Brain microvascular endothelial cell (primary cell): Measurements from ENCODE around the gene RHOD.
A peak's percentile ranks its signal among the peaks of the same experiment; 100 is the strongest.

ENCODE experiments used
- DNase-seq: peaks from one replicate; pipeline ENCODE4 v3.0.0-alpha.2; 2020
- H3K27ac ChIP-seq: fragments of 250-450 bp; sonication (Bioruptor Pico); 2 replicates; pipeline ENCODE4 v1.5.1; 2020; ENCODE audit warnings: mild to moderate bottlenecking, moderate library complexity
- H3K27me3 ChIP-seq: fragments of 250-450 bp; sonication (Bioruptor Pico); replicated peaks from 2 replicates; pipeline ENCODE4 v1.5.1; 2020; ENCODE audit warnings: mild to moderate bottlenecking
- H3K36me3 ChIP-seq: fragments of 250-450 bp; sonication (Bioruptor Pico); replicated peaks from 2 replicates; pipeline ENCODE4 v1.5.1; 2020; ENCODE audit warnings: mild to moderate bottlenecking
- H3K4me3 ChIP-seq: 2 replicates; pipeline ENCODE4 v1.5.1; 2011; ENCODE audit warnings: low read depth, mild to moderate bottlenecking, control low read depth, low read length, moderate library complexity
- in situ Hi-C: cut with HindIII; loops from 2 replicates; pipeline ENCODE4 v1.10.0; 2017; ENCODE audit warnings: low sequenced_read_pairs, low pct_ligation_motif_present
- TF ChIP-seq, protein P1 (sequence below): IDR thresholded peaks from 2 replicates; pipeline ENCODE4 v1.5.1; 2011; ENCODE audit warnings: low read depth, mild to moderate bottlenecking, moderate library complexity, low read length, control low read depth, inconsistent platforms; ENCODE audit errors: missing control alignments

The RHOD gene

DNA sequence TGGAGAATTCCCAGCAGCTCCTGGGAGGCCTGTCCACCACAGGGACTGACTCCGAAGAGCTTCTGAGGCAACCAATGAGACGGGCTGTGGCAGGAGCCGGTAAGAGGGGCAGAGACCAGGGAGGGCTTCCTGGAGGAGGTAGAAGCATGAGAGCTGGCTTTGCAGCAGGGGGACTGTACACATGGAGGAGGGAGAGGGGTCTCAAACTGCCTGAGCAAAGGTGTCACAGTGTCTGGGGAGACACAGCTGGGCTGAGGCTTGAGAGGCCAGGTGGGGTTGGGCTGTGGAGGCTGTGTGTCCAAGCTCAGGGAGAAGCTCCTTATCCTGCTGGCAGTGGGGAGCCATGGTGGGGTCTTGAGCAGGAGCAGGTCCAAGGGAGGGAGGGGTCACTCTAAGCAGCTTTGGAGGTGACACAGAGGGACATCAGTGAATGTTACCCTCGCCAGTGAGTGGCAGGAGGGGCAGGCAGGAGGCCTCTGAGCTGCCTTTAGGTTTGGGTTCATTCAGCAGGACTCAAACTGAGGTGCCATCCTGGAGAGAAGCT lies 4.6 kb upstream of the RHOD start:
- TF ChIP-seq, protein P1, sequence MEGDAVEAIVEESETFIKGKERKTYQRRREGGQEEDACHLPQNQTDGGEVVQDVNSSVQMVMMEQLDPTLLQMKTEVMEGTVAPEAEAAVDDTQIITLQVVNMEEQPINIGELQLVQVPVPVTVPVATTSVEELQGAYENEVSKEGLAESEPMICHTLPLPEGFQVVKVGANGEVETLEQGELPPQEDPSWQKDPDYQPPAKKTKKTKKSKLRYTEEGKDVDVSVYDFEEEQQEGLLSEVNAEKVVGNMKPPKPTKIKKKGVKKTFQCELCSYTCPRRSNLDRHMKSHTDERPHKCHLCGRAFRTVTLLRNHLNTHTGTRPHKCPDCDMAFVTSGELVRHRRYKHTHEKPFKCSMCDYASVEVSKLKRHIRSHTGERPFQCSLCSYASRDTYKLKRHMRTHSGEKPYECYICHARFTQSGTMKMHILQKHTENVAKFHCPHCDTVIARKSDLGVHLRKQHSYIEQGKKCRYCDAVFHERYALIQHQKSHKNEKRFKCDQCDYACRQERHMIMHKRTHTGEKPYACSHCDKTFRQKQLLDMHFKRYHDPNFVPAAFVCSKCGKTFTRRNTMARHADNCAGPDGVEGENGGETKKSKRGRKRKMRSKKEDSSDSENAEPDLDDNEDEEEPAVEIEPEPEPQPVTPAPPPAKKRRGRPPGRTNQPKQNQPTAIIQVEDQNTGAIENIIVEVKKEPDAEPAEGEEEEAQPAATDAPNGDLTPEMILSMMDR, result no peak
- in situ Hi-C loops, result no loop called here
- H3K4me3 ChIP-seq, result no peak overlapping the region
- DNase-seq, result no peak
- H3K27me3 ChIP-seq, result no peaks in the 10 kb centered on the region
- no peaks in the 10 kb centered on the region for H3K36me3 ChIP-seq
- no peak overlapping the region for H3K27ac ChIP-seq

DNA sequence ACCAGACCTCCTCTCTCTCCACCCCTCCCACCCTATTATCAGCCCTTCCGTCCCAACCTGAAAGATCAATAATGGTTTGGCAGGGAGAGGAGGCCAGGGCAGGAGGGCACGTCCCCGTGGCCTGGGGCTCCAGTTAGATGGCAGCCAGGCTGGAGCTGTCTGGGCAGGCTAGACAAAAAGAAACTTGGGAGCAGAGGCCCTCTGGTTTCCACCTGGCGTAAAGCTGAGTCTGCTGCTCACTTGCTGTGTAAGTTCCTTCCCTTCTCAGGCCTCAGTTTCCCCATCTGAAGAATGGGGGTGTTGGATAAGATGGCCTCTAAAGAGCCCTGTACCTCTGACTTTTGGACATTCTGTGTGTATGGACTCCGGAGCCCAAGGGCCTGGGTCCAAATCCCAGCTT lies 3.8 kb upstream of the RHOD start:
- in situ Hi-C loops, result no loop called here
- Histone ChIP-seq H3K27ac (no peak overlapping the region), H3K4me3 (no peak overlapping the region), H3K36me3 (no peaks in the 10 kb centered on the region), H3K27me3 (no peaks in the 10 kb centered on the region)
- TF ChIP-seq, protein P1, result no peak
- DNase-seq, result no peak

DNA sequence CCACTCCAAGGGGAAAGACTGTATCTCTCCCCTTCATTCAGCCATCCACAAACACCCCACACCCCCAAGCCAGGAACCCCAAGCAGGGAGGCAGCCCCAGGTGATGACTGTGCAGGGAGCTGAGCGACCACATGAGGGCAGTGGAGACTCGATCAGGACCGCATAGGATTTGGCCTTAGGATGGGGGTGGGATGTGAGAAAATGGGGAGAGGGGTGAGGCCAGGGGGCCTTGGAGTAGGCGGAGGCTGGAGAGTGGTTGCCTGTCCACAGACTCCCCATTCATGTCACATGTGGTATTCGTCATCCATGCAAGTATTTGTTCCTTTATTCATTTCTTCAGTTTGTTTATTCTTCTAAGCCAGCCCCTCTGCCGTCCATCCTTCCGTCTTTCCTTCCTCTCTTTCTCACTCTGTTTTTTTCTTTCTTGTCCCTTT lies 2.7 kb upstream of the RHOD start:
- DNase-seq, result peak; percentile 71
- peak overlapping the region; percentile 87 for H3K27ac ChIP-seq
- no peaks in the 10 kb centered on the region for H3K36me3 ChIP-seq

DNA sequence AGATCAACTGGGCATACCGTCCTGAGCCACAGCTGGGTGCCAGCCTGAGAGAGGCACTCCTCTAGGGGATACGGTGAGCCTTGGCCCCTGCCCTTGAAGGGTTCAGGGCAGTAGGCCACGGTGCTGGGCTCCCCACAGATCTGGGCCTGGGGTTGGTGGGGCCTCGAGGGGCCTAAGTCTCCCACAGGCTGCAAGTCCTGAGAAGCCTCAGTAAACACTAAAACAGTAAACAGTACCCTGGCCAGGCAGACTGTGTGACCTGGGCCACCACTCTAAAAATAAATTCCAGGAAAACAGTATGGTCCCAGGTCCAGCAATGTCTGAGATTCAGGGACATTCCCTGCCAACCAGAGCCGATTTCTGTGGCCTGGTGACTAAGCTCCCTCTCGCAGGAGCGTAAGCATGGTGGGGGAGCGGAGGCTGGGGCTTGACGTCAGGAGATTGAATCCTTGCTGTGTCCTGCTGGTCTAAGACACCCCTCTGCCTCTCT lies 2.3 kb upstream of the RHOD start:
- TF ChIP-seq, protein P1, result no peak
- H3K36me3 ChIP-seq, result no peaks in the 10 kb centered on the region
- peak overlapping the region; percentile 87 for H3K27ac ChIP-seq
- no peak overlapping the region for H3K4me3 ChIP-seq
- in situ Hi-C loops, result no loop called here
- peak; percentile 92 for DNase-seq
- no peaks in the 10 kb centered on the region for H3K27me3 ChIP-seq

More for the DNA sequence above, 2.7 kb upstream of the RHOD start:
- H3K4me3 ChIP-seq, result no peak overlapping the region
- H3K27me3 ChIP-seq, result no peaks in the 10 kb centered on the region
- TF ChIP-seq, protein P1, result peak; percentile 95
- in situ Hi-C loops, result no loop called here

DNA sequence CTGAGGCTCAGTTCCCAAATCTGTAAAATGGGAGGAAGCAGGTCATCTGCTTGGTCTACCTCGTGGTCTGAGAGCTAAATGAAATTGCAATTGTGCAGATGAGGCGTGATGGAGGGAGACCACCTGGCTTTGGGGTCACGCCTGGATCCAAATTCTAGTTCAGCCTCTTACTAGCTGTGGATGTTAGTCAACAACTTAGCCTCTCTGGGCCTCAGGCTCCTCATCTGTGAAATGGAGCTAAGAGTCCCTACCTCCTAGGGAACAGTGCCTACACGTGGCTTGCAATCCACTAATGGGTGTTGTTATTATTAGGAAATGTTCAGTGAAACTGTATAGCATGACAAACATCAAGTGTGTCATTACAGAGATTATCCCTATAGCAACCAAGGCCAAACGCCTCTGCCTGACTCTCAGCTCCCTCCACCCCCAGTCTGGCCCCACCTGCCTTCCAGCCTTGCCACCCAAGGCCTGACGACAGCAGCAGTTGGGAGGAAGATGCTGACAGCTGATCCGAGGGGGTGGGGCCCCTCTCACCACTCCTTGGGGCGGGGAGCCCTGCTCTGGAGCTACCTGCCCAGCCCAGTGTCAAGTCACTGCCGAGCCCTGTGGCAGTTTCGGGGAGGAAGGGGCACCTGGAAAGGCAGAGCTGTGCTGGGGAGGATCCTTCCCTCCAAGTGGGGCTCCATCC lies 1.7 kb upstream of the RHOD start:
- H3K4me3 ChIP-seq, result no peak overlapping the region
- H3K36me3 ChIP-seq, result no peaks in the 10 kb centered on the region
- peak; percentile 93 for DNase-seq
- in situ Hi-C loops, result no loop called here
- H3K27me3 ChIP-seq, result no peaks in the 10 kb centered on the region
- peak overlapping the region; percentile 87 for H3K27ac ChIP-seq
- TF ChIP-seq, protein P1, result no peak
